Measurements from ENCODE around the gene IFI27.

DNA sequence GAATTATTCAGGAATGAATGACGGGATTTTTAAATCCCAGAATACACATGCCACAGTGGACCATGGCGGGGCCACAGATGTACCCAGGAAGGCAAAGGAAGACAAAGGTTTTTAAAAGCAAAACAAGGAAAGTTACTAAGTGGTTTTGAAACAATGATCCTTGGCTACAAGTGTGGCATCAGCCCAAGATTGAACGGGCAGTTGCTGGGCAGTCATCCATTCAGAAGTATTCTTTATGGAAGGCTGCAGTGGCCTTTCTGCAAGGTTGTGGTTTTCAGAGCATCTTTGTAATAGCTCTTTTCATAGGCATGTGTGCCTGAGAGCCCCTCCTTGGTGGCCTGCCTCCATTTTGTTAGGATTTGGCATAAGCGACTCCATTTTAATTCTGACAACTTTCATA is 13.4 kb upstream of the IFI27 start:
- TF ChIP-seq CTCF (IDR thresholded peaks at IDR 0.05 in 4 of 5, conservative IDR thresholded peaks at IDR 0.05 in 1 of 5) (no peak), POLR2A (IDR thresholded peaks at IDR 0.05) (no peak)
